ENCODE results near the gene C1orf94. TPM values are rescaled to one million over a fixed set of nuclear protein-coding genes. Genes with fewer than 3 reads are reported as not detected.

The C1orf94 gene
- total and polyA plus RNA-seq, 2 of the 8 experiments (the other 6 are each of a cell fraction or from before 2014, with no cell fraction given): 5.8 to 12.5 TPM

DNA sequence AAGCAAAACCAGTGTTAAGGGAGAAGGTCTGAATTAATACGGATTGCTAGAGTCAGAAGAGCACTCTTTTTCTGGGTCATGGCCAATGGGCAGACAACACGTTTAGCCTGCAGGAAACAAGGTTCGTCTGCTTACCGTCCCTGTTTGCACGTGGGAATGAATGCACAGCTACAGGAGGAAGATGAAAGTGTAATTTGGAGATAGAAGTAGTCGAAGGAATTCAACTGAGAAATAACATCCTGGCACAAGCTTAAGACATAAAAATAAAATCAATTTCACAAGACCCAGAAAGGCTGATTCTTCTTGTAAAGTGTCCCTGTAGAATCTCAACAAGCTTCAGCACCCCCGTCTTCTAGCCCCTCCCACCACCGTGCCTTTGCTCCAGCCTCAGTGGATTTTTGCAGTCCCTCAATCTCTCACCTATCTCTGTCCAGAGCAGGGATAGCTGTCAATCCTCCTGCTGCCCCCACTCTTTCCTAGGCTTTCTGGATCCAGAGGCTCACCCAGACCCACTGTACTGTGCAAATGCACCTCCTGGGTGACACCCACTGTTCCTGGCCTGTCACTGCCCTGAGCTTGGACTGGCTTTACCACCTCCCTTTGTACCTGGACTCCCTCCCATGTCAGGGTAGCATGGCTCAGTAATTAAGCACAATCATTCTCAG lies 60.6 kb downstream of the C1orf94 start:
- no peak overlapping the region for H3K23ac ChIP-seq (ENCODE audit: insufficient read length)
- H2BK20ac ChIP-seq (ENCODE audit: low read length): no peak overlapping the region
- peaks cover 4 to 10% of the 10 kb centered on the region in 2 experiments; a peak in 2 of 4 replicates for H3K9me3 ChIP-seq (ENCODE audit: insufficient read depth in 2 of 2, low read depth in 1 of 2, low read length in 1 of 2)
- no peak overlapping the region for H2BK120ac ChIP-seq (replicated peaks; ENCODE audit: low read depth, low read length)
- no peak overlapping the region for H3K27ac ChIP-seq (ENCODE audit: low read depth, low read length)
- no peak overlapping the region for H4K5ac ChIP-seq (ENCODE audit: insufficient read length, low read depth, low read length)
- H3K23me2 ChIP-seq (ENCODE audit: low read depth, low read length): no peaks in the 10 kb centered on the region
- no peak overlapping the region for H3K4me3 ChIP-seq (ENCODE audit: extremely low read depth in 1 of 4, insufficient read depth in 2 of 4, low read depth in 3 of 4, low read length in 4 of 4)
- H2AK5ac ChIP-seq (ENCODE audit: low read depth, low read length): no peak overlapping the region
- H3K36me3 ChIP-seq (ENCODE audit: control insufficient read depth in 2 of 4, insufficient read depth in 4 of 4, low read length in 3 of 4): no peaks in the 10 kb centered on the region
- TF ChIP-seq CBX5 (IDR thresholded peaks at IDR 0.05; ENCODE audit: low read depth, low read length): no peak
- H3K79me2 ChIP-seq (ENCODE audit: control insufficient read depth in 1 of 2, insufficient read depth in 2 of 2, low read length in 2 of 2): no peaks in the 10 kb centered on the region
- no peaks in the 10 kb centered on the region for H4K20me1 ChIP-seq (replicated peaks in 1 of 2; ENCODE audit: control insufficient read depth in 1 of 2, insufficient read depth in 2 of 2, low read length in 2 of 2)
- no peak for DNase-seq (ENCODE audit: low read depth in 1 of 2, low spot score in 2 of 2)
- no peaks in the 10 kb centered on the region; a peak in 1 of 7 replicates for H3K27me3 ChIP-seq (replicated peaks in 1 of 4; ENCODE audit: control insufficient read depth in 3 of 4, extremely low read depth in 1 of 4, insufficient read depth in 3 of 4, low read length in 3 of 4)
- no peak overlapping the region for H3K9ac ChIP-seq (replicated peaks in 1 of 4; ENCODE audit: extremely low read depth in 1 of 4, low read depth in 3 of 4, low read length in 3 of 4)
- no peaks in the 10 kb centered on the region; a peak in 1 of 7 replicates for H3K4me1 ChIP-seq (replicated peaks in 1 of 4; ENCODE audit: control insufficient read depth in 3 of 4, insufficient read depth in 4 of 4, low read length in 3 of 4)
- H3K4me2 ChIP-seq (ENCODE audit: insufficient read depth in 1 of 2, low read depth in 2 of 2, low read length in 2 of 2): no peak overlapping the region
- WGBS, 2 experiments (ENCODE audit: extremely low coverage in 1 of 2, insufficient coverage in 1 of 2, insufficient read length in 1 of 2, insufficient replicate concordance in 2 of 2, low coverage in 1 of 2, low lambda C conversion rate in 2 of 2, missing lambda C conversion rate in 1 of 2): 90% methylated on average over 8 of the region's 8 CpGs; no CpG with 5 or more reads in 1 of the 2 experiments
- no peak overlapping the region for H4K91ac ChIP-seq (replicated peaks; ENCODE audit: insufficient read length, low read length)
- CTCF ChIA-PET (ENCODE audit: partially characterized antibody): interaction anchor here (0.7 to 0.8 kb wide), 2 partner anchors 24 to 105 kb away, joined by 3 read pairs; no protein-coding TSS in a partner anchor
- H2BK5ac ChIP-seq (ENCODE audit: low read depth, low read length): no peak overlapping the region
- H3K79me1 ChIP-seq (ENCODE audit: low read depth, low read length): no peaks in the 10 kb centered on the region
- H2AFZ ChIP-seq (ENCODE audit: low read length): peak overlapping the region; percentile 71; the same call in 1 of the 2 replicates
- H3K4ac ChIP-seq (replicated peaks; ENCODE audit: insufficient read length, low read depth, low read length): no peak overlapping the region
- H2BK15ac ChIP-seq (ENCODE audit: low read length): no peak overlapping the region
- no peak overlapping the region for H4K8ac ChIP-seq (ENCODE audit: extremely low read depth, insufficient read depth, low read length)
- no peak overlapping the region for H3K14ac ChIP-seq (ENCODE audit: insufficient read length)
- no peak overlapping the region for H3K18ac ChIP-seq (ENCODE audit: extremely low read depth, low read length)
- H3K56ac ChIP-seq (replicated peaks; ENCODE audit: insufficient read length, low read depth, low read length): no peak overlapping the region
- no peak for FAIRE-seq
- POLR2A ChIA-PET (ENCODE audit: partially characterized antibody): no interaction called here
- no peak overlapping the region for H2BK12ac ChIP-seq (ENCODE audit: low read depth, low read length)

All from H1 (cell line).